GM18907 (cell line): ENCODE data around the gene TMTC1.
"Not testable (repeated sequence)": the region's sequence is repeated elsewhere in the genome, so short reads cannot be mapped to it uniquely, and the experiment has no call there.

Experiments used
- ATAC-seq: cut with Tn5 transposase; IDR thresholded peaks from one replicate; pipeline ENCODE4 v1.9.1; 2021; ENCODE audit warnings: mild to moderate bottlenecking, moderate library complexity; ENCODE audit not compliant: unreplicated experiment

TMTC1 gene

GRCh38 chr12:29581631-29582030 is 202.1 kb downstream of the TMTC1 start:
- ATAC-seq: no peak

GRCh38 chr12:29580971-29581370 is 202.8 kb downstream of the TMTC1 start:
- no peak for ATAC-seq

DNA sequence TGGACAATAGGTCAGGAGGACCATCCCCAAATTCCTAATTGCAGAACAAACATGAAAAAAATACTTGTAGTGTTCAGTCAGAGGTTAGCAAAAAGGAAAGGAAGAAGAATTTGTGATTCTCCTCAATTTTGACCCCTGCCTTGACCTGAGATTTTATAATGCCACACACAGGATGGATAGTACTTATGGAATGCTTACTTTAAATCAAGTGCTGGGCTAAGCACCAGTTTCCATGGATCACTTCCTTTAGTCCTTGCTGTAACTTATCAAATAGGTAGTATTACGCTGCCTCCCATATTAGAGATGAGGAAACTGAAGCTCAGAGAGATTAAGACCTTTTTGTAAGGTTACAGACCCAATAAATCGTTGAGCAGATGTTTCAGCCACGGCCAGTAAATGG is 205.0 kb downstream of the TMTC1 start:
- no peak for ATAC-seq

- ATAC-seq: no peak
Measured at GRCh38 chr12:29578070-29578469, 205.7 kb downstream of the TMTC1 start.

- ATAC-seq: no peak
Measured at GRCh38 chr12:29574500-29574899, 209.2 kb downstream of the TMTC1 start.

- no peak for ATAC-seq
Measured at GRCh38 chr12:29572938-29573337, 210.8 kb downstream of the TMTC1 start.

DNA sequence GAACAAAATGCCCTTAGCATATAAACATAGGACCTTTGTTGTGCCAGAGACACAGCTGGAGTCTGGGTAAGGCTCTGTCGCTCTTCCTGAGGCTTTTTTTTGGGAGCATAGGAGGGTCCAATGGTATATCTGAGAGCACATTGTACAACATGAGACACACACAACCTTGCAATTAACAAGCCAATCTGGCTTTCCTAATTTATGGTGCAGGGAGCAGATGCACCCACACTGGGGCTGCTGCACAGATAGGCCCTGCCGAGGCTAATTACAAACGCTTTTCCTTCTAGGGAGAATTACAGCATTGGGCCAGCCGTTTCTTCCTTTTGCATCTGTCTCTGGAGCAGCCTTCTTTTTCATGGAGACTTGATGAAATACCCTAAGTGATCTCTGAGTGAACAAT is 211.3 kb downstream of the TMTC1 start:
- ATAC-seq: no peak

- ATAC-seq: no peak
Measured at GRCh38 chr12:29569132-29569757, 214.5 kb downstream of the TMTC1 start.

- ATAC-seq: no peak
Measured at GRCh38 chr12:29566441-29566840, 217.3 kb downstream of the TMTC1 start.

GRCh38 chr12:29565727-29566126 is 218.0 kb downstream of the TMTC1 start:
- ATAC-seq: no peak

DNA sequence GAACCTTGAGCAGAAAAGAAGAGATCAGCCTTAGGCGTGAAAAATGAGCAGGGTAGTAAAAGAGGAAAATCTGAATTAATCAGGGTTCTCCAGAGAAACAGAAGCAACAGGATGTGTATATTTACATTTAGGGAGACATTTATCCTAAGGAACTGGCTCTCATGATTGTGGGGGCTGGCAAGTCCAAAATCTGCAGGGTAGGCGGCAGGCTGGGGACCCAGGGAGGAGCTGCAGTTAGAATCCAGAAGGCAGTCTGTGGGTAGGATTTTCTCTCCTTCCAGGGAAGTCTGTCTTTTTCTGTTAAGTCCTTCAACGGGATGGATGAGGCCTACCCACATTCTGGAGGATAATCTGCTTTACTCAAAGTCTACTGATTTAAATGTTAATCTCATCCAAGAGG is 218.8 kb downstream of the TMTC1 start:
- no peak for ATAC-seq

DNA sequence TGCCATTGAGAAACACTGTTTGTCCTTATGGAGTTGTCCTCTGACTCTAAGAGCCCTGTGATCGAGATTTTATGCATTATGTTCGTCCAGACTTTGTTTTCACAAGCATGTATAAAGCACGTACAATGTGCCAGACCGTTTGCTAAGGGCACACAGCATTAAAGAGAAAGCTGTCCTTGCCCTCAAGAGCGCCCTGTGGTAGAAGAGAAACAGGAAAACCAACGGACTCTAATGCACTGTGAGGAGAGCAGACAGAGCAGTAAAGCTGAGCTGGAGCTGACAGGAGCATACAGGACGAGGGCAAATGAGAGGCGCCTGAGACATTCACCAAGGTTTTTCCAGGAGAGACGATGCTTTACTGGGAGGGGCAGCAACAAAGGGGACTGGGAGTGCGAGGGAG is 220.1 kb downstream of the TMTC1 start:
- peak; percentile 72 for ATAC-seq

GRCh38 chr12:29563071-29563470 is 220.7 kb downstream of the TMTC1 start:
- ATAC-seq: no peak

DNA sequence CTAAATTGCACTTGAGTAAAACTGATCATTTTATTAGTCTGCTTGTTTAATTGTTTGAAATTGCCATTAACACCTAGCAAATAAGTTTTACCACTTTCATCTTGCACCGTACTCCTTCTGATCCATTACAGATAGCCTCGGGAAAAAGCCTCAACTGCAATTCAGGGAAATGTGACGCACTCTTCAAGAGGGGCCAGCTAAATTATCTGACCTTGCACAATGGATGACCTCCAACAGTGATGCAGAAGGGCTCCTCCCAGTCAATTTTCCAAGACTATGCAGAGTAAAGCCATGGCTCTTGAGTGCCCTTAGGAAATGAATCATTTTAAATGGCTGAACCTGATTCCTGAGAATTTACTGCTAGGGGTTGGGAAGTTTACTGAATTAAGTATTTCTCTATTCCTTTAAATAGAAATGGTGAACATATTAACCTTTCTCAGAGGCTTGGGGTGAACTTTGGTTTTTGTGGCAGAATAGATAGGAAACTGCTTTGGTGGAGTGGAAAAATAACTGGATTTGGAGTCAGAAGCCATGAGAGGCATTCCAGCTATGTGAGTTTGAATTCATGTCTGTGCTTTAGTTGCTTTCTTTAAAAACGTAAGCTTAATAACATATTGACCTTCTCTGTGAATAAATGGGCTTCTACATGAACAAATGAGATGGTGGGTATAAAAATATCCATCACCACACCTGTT is 221.5 kb downstream of the TMTC1 start:
- ATAC-seq: no peak

DNA sequence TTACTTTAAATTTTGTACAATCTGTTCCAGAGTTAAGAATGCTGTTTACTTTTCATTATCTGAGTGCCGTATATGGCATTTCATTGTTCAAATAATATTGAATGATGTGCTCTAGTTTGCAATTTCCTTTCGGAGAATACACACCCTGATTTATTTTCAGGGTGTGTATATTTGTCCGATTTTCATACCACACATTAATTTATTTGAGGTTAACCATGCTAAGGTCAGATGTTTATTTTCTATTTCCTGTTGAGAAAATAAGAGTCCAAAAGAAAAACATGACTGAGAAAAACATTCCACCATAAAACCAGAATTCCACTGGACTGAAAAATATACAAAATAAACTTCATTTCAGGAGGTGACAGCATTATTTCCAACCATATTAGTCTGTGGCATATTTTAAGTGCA is 222.1 kb downstream of the TMTC1 start:
- no peak for ATAC-seq

- no peak for ATAC-seq
Measured at GRCh38 chr12:29559198-29559597, 224.5 kb downstream of the TMTC1 start.

DNA sequence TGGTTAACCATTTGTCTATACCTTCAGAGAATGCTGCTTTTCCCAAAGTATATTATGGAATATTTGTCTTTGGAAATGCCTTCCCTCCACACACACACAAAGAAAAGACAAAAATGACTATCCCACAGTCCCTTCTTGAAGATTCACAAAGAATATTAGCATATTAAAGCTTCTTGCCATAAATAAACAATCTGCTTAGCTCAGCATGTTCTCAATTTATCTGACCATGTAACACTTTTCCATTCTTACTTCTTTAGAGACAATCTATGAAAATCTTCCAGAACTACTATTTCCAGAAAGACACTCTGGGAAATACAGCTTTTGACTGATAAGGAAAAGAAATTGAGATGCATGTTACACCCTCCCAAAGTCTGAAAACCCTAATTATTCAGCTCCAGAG is 227.4 kb downstream of the TMTC1 start:
- no peak for ATAC-seq

DNA sequence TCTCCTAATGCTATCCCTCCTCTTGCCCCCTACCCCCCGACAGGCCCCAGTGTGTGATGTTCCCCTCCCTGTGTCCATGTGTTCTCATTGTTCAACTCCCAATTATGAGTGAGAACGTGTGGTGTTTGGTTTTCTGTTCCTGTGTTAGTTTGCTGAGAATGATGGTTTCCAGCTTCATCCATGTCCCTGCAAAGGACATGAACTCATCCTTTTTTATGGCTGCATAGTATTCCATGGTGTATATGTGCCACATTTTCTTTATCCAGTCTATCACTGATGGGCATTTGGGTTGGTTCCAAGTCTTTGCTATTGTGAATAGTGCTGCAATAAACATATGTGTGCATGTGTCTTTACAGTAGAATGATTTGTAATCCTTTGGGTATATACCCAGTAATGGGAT is 228.3 kb downstream of the TMTC1 start:
- not testable (repeated sequence) for ATAC-seq

DNA sequence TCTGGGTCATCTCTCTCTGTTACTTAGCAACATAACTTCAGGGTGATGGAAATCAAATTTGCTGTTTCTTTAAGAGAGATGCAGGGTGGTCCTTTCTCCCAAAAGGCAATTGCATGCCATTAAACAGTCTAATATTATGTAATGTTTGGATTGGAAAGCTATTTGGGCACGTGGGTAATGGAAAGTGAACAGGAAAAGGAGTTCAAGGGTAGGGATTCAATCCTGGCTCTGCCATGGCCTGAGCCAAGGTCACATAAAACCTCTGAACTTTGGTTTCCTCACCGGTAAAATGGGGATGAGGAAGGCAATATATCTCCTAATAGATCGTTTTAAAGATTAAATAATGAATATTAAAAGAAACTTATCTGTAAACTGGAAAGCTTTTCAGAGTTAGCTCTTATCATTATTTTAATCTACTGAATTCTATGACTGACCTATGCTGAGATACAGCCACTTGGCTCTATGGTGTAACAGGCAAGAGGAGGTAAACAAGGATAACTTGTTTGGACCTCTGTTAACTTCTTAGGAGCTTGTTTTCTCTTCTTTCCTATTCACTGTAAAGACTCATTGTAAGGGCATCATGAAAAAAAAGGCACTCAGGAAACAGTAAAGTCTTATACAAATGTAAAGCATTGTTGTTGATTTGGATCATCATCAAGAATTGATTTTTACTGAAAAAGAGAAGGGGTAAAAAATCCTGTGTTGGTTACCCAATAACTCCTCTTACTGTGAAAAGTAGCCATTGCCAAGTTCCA is 230.6 kb downstream of the TMTC1 start:
- no peak for ATAC-seq

DNA sequence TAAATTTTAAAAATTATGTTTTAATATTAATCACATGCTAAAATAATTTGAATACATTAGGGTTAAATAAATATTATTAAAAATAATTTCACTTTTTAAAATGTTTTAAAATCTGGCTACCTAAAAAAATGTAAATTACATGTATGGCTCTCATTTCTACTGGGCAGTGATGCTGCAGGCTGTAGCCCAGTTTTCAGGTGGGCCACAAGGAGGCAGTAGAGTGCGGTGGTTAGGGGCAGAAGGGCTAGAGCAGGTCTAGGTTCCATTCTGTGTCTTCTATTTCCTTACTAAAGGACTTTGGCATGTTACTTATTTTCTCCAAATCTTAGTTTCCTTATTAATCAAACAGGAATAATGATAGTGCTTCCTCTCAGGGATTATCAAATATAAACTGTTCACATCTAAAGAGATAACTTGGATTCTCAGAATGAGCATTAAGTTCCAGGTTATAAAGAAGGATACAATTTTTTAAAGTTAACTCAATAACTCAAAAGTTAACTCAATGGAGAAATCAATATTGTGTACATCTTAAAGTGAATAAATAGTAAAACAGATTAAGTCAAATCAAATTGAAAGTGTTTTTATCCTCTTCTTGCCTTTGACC is 231.3 kb downstream of the TMTC1 start:
- peak; percentile 96 for ATAC-seq

DNA sequence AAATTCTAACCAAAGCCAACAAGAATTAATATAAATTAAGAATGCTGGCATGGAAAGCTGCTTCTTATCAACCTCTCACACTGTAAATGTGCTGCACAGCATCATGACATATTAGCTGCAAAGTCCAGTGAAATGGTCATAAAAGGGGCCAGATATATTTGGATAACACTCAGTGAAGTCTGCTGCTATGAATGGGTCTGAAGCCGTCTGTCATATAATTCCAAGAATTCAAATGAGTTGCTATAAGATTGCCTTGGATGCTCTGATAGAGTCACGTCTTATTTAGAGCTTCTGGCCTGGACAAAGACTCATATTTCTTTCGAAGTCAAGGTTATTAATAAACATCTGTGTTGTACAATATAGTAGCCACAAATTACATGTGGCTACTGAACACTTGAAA is 231.9 kb downstream of the TMTC1 start:
- ATAC-seq: no peak

DNA sequence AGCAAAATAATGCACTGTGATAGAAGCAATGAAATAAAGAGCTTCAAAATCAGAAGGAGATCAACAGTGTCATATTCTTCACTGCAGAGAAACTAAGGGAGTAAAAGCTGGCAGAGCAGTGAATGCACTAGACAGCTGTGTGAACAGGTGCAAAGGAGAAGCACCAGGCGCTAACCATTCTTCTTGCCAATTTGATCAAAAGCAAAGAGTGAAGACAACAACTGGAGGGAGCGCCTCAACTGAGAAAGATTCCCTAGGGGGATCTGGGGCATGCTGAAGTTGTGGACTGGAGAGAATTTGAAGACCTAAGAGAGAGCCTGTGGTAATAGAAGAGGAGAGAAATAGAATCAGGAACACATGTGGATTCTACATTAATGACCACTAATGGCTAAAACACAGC is 235.9 kb downstream of the TMTC1 start:
- ATAC-seq: no peak
